NCI-H2107 (cell line): ENCODE results near the gene PRAC2.

ENCODE experiments used
- DNase-seq: peaks from one replicate; lab custom pipeline; 2025; lab: John Stamatoyannopoulos, UW

Gene PRAC2

GRCh38 chr17:48755356-48755755 lies 32.4 kb downstream of the PRAC2 start:
- DNase-seq = no peak

GRCh38 chr17:48756830-48757251 lies 33.9 kb downstream of the PRAC2 start:
- no peak for DNase-seq

- no peak for DNase-seq
These were observed 34.6 kb downstream of the PRAC2 start for GRCh38 chr17:48757524-48757961.

- no peak for DNase-seq
These were observed 36.3 kb downstream of the PRAC2 start for GRCh38 chr17:48759288-48759687.

GRCh38 chr17:48760411-48760810 lies 37.4 kb downstream of the PRAC2 start:
- DNase-seq = no peak

- DNase-seq = no peak
These were observed 38.1 kb downstream of the PRAC2 start for GRCh38 chr17:48761114-48761513.

- no peak for DNase-seq
These were observed 44.3 kb downstream of the PRAC2 start for GRCh38 chr17:48767263-48767774.

- DNase-seq = no peak
These were observed 46.2 kb downstream of the PRAC2 start for GRCh38 chr17:48769009-48769675.

GRCh38 chr17:48770954-48771353 lies 48.0 kb downstream of the PRAC2 start:
- DNase-seq = no peak

GRCh38 chr17:48773245-48773644 lies 50.3 kb downstream of the PRAC2 start:
- no peak for DNase-seq
